Upper lobe of left lung (tissue), 6 donors: ENCODE data around the gene OR51B5. TPM values are rescaled to one million over a fixed set of nuclear protein-coding genes. Genes with fewer than 3 reads are reported as not detected.
"Not testable (repeated sequence)": the region's sequence is repeated elsewhere in the genome, so short reads cannot be mapped to it uniquely, and the experiment has no call there.

Source experiments
- ATAC-seq, 2 donors: fragments of 200-7000 bp; cut with Tn5 transposase; one replicate each; pipeline ENCODE4 v1.9.1; 2022; ENCODE audit warnings: mild to moderate bottlenecking in 2 of 2, moderate library complexity in 2 of 2; ENCODE audit not compliant: low FRiP score in 2 of 2
- DNase-seq, 2 donors: peaks; one replicate each; pipeline ENCODE4 v3.0.0-alpha.2; 2019 to 2020
- H3K27ac ChIP-seq, 4 donors: fragments of 200-600 bp; sonication (generic); one replicate each; pipeline ENCODE4 v1.5.1; 2016 to 2019
- H3K27me3 ChIP-seq, 4 donors: fragments of 200-600 bp; sonication (generic); one replicate each; pipeline ENCODE4 v1.5.1; 2017 to 2019
- H3K36me3 ChIP-seq, 4 donors: fragments of 200-600 bp; sonication (generic); one replicate each; pipeline ENCODE4 v1.5.1; 2016 to 2019
- H3K4me1 ChIP-seq, 4 donors: fragments of 200-600 bp; sonication (generic); one replicate each; pipeline ENCODE4 v1.5.1; 2018 to 2019
- H3K4me3 ChIP-seq, 4 donors: fragments of 200-600 bp; sonication (generic); one replicate each; pipeline ENCODE4 v1.5.1; 2017 to 2019; ENCODE audit warnings: mild to moderate bottlenecking in 2 of 4, moderate library complexity in 1 of 4
- H3K9me3 ChIP-seq, 4 donors: fragments of 200-600 bp; sonication (generic); one replicate each; pipeline ENCODE4 v1.5.1; 2018 to 2019
- CTCF ChIP-seq, 6 experiments: fragments of 450-650 bp in 4 of 6; fragments of 200-600 bp in 2 of 6; sonication (generic) in 2 of 6; IDR thresholded peaks; one replicate each; pipeline ENCODE4 v1.5.1; 2016 to 2019; ENCODE audit warnings: antibody characterized with exemption in 6 of 6
- EP300 ChIP-seq, 4 donors: sonication (generic); formaldehyde crosslinking; IDR thresholded peaks; one replicate each; pipeline ENCODE4 v1.5.1; 2017; ENCODE audit warnings: antibody characterized with exemption in 4 of 4, control low read depth in 2 of 4
- POLR2A ChIP-seq, 4 donors: fragments of 450-650 bp; IDR thresholded peaks; one replicate each; pipeline ENCODE4 v1.5.1; 2016 to 2017; ENCODE audit warnings: antibody characterized with exemption in 4 of 4, mild to moderate bottlenecking in 2 of 4
- POLR2AphosphoS5 ChIP-seq, 2 donors: sonication (generic); formaldehyde crosslinking; IDR thresholded peaks; one replicate each; pipeline ENCODE4 v1.5.1; 2017; ENCODE audit warnings: antibody characterized with exemption in 2 of 2
- WGBS, 2 donors: methylation state at CpG; one replicate each; pipeline ENCODE4 v1.1.5; 2017 to 2018; 5-methylcytosine and 5-hydroxymethylcytosine counted together
- total RNA-seq, 6 donors: library from RNA; depleted of rRNA in 4 of 6; stranded (reverse); fragments of >200 nt in 4 of 6; gene quantifications; one replicate each; pipeline versions ENCODE4 v1.1.0 to v1.2.1, GENCODE V29; 2016 to 2021
- donor health status: DM: no; HTN: no; CAD: no; lungs with moderate emphysema.
- donor health status: DM: no; HTN: yes; CAD: no; lungs with severe emphysema.

OR51B5 gene
- total RNA-seq, 6 donors from 2014 or later: 0.26 to 2.0 (median 0.30) TPM; not detected in 3

DNA sequence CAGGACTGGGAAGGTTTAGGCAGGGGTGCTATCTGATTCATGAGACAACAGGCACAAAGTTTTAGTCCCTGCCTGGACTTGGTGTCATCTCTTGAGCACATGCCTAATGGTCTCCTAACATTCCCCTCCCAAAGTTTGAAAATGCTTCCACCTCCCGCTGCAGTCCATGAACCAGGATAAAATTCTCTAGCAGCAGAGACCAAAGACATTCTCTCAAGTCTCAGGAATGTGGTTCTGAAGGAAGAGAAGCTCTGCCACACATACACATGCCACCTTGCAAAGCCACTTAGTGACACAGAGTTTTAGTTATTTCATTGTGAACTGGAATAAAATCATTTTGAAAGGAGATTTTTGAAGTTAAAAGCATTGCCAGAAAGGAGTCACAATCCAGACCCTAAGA is 23.5 kb upstream of the OR51B5 start:
- Histone ChIP-seq H3K4me3 (no peak overlapping the region), H3K27ac (no peak overlapping the region), H3K27me3 (no peaks in the 10 kb centered on the region), H3K4me1 (no peaks in the 10 kb centered on the region), H3K36me3 (no peaks in the 10 kb centered on the region), H3K9me3 (no peaks in the 10 kb centered on the region)
- whole genome bisulfite sequencing, 2 donors: 32 to 71% methylated on average over 1 of the region's 1 CpG
- TF ChIP-seq POLR2AphosphoS5 (IDR thresholded peaks at IDR 0.05): no peak
- no peak for TF ChIP-seq EP300 (IDR thresholded peaks at IDR 0.05)
- TF ChIP-seq POLR2A (IDR thresholded peaks at IDR 0.05): no peak
- no peak for TF ChIP-seq CTCF (IDR thresholded peaks at IDR 0.05)
- DNase-seq: no peak
- ATAC-seq: no peak

GRCh38 chr11:5366365-5366764 is 23.0 kb upstream of the OR51B5 start:
- not testable (repeated sequence) for DNase-seq, H3K9me3 ChIP-seq, H3K4me1 ChIP-seq, H3K4me3 ChIP-seq, H3K27ac ChIP-seq, H3K36me3 ChIP-seq, H3K27me3 ChIP-seq, ATAC-seq
- 84 to 89% methylated on average over 6 of the region's 6 CpGs for WGBS, 2 donors

GRCh38 chr11:5364214-5364613 is 20.9 kb upstream of the OR51B5 start:
- no peak overlapping the region for H3K4me3 ChIP-seq

GRCh38 chr11:5363679-5364078 is 20.4 kb upstream of the OR51B5 start:
- 85 to 96% methylated on average over 1 of the region's 1 CpG for WGBS, 2 donors
- H3K4me3 ChIP-seq: no peak overlapping the region
- H3K27me3 ChIP-seq: no peaks in the 10 kb centered on the region
- ATAC-seq: no peak
- H3K36me3 ChIP-seq: no peaks in the 10 kb centered on the region
- H3K4me1 ChIP-seq: no peaks in the 10 kb centered on the region
- H3K9me3 ChIP-seq: no peaks in the 10 kb centered on the region
- no peak overlapping the region for H3K27ac ChIP-seq
- TF ChIP-seq CTCF (IDR thresholded peaks at IDR 0.05): no peak
- TF ChIP-seq POLR2A (IDR thresholded peaks at IDR 0.05): no peak
- no peak for TF ChIP-seq EP300 (IDR thresholded peaks at IDR 0.05)
- TF ChIP-seq POLR2AphosphoS5 (IDR thresholded peaks at IDR 0.05): no peak
- no peak for DNase-seq

More at GRCh38 chr11:5364214-5364613, 20.9 kb upstream of the OR51B5 start:
- Histone ChIP-seq H3K9me3 (no peaks in the 10 kb centered on the region), H3K27ac (no peak overlapping the region), H3K27me3 (no peaks in the 10 kb centered on the region), H3K36me3 (no peaks in the 10 kb centered on the region), H3K4me1 (no peaks in the 10 kb centered on the region)
- ATAC-seq (no peak), DNase-seq (no peak)
- 48 to 63% methylated on average over 2 of the region's 2 CpGs for WGBS, 2 donors
- TF ChIP-seq POLR2AphosphoS5 (IDR thresholded peaks at IDR 0.05) (no peak), CTCF (IDR thresholded peaks at IDR 0.05) (no peak), POLR2A (IDR thresholded peaks at IDR 0.05) (no peak), EP300 (IDR thresholded peaks at IDR 0.05) (no peak)

- 50 to 65% methylated on average over 3 of the region's 3 CpGs for WGBS, 2 donors
- Histone ChIP-seq H3K9me3 (no peaks in the 10 kb centered on the region), H3K27me3 (no peaks in the 10 kb centered on the region), H3K4me3 (no peak overlapping the region), H3K36me3 (no peaks in the 10 kb centered on the region), H3K4me1 (no peaks in the 10 kb centered on the region), H3K27ac (no peak overlapping the region)
- DNase-seq: no peak
- no peak for TF ChIP-seq CTCF (IDR thresholded peaks at IDR 0.05)
- no peak for TF ChIP-seq EP300 (IDR thresholded peaks at IDR 0.05)
- no peak for TF ChIP-seq POLR2A (IDR thresholded peaks at IDR 0.05)
- ATAC-seq: no peak
Observed at GRCh38 chr11:5362017-5362625, 18.8 kb upstream of the OR51B5 start.

DNA sequence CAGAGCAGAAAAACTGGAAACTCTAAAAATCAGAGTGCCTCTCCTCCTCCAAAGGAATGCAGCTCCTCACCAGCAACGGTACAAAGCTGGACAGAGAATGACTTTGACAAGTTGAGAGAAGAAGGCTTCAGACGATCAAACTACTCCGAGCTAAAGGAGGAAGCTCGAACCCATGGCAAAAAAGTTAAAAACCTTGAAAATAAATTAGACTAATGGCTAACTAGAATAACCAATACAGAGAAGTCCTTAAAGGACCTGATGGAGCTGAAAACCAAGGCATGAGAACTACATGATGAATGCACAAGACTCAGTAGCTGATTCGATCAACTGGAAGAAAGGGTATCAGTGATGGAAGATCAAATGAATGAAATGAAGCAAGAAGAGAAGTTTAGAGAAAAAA is 12.7 kb upstream of the OR51B5 start:
- not testable (repeated sequence) for H3K27ac ChIP-seq, DNase-seq, H3K4me1 ChIP-seq, H3K36me3 ChIP-seq, H3K4me3 ChIP-seq, H3K27me3 ChIP-seq, ATAC-seq, H3K9me3 ChIP-seq
- WGBS, 2 donors: 82 to 93% methylated on average over 5 of the region's 5 CpGs
